Activated T-helper 2 cell treated with anti-CD3 and anti-CD28 coated beads, Interferon-gamma antibody, Interleukin-2, Interleukin-4, amounts not matched to agents 10 μg/mL and 5 μg/mL and 100 μg/mL, durations not matched to agents 14 hours and 24 hours and 36 hours (primary cell): Measurements from ENCODE around the gene DPYSL5. TPM values are rescaled to one million over a fixed set of nuclear protein-coding genes. Genes with fewer than 3 reads are reported as not detected.
"Not testable (repeated sequence)": the region's sequence is repeated elsewhere in the genome, so short reads cannot be mapped to it uniquely, and the experiment has no call there.

Source experiments
- DNase-seq: peaks from one replicate; pipeline ENCODE4 v3.0.0; 2021; ENCODE audit warnings: low spot score
- H3K27ac Mint-ChIP-seq: one replicate; pipeline ENCODE4 v1.8.0; 2021; ENCODE audit warnings: mixed read lengths
- H3K27me3 Mint-ChIP-seq: one replicate; pipeline ENCODE4 v1.8.0; 2021; ENCODE audit warnings: low read depth, mixed read lengths
- H3K36me3 Mint-ChIP-seq: one replicate; pipeline ENCODE4 v1.8.0; 2021; ENCODE audit warnings: low read depth, mixed read lengths
- H3K4me1 Mint-ChIP-seq: one replicate; pipeline ENCODE4 v1.8.0; 2021; ENCODE audit warnings: low read depth, mixed read lengths
- H3K4me3 Mint-ChIP-seq: one replicate; pipeline ENCODE4 v1.8.0; 2021; ENCODE audit warnings: low read depth, mild to moderate bottlenecking, moderate library complexity, mixed read lengths
- H3K9me3 Mint-ChIP-seq: one replicate; pipeline ENCODE4 v1.8.0; 2021; ENCODE audit warnings: mixed read lengths
- intact Hi-C: fragments of 100-400 bp; cut with micrococcal nuclease; formaldehyde crosslinking; loops from one replicate; pipeline ENCODE4 v1.15.1; 2023
- total RNA-seq: library from RNA; stranded (reverse); gene quantifications from 2 replicates; pipeline ENCODE4 v1.2.3, GENCODE V29; 2022

Gene DPYSL5
- total RNA-seq, 1 donor from 2014 or later, result not detected

DNA sequence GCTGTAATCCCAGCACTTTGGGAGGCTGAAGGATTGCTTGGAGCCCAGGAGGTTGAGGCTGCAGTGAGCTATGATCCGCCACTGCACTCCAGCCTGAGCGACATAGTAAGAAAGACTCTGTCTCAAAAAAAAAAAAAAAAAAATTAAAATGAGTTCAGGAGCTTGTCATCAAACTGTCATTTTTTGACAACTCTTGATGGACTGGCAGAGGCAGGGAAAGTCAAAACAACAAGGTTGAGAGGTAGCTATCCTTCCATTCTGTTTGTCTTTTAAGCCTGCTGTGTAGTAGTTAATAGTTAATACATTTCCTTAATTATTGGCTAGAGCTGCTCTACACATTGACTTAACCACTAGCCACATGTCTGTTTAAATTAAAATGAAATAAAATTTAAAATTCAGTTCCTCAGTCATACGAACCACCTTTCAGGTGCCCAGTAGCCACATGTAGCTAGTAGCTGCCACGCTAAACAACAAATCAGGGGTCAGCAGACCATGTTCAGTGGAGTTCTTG is 22.7 kb downstream of the DPYSL5 start:
- Mint-ChIP-seq H3K27ac (no peak overlapping the region), H3K36me3 (no peaks in the 10 kb centered on the region), H3K27me3 (peaks cover 7% of the 10 kb centered on the region), H3K4me1 (no peaks in the 10 kb centered on the region), H3K4me3 (no peak overlapping the region), H3K9me3 (no peaks in the 10 kb centered on the region)
- no peak for DNase-seq
- intact Hi-C loops, result no loop called here

DNA sequence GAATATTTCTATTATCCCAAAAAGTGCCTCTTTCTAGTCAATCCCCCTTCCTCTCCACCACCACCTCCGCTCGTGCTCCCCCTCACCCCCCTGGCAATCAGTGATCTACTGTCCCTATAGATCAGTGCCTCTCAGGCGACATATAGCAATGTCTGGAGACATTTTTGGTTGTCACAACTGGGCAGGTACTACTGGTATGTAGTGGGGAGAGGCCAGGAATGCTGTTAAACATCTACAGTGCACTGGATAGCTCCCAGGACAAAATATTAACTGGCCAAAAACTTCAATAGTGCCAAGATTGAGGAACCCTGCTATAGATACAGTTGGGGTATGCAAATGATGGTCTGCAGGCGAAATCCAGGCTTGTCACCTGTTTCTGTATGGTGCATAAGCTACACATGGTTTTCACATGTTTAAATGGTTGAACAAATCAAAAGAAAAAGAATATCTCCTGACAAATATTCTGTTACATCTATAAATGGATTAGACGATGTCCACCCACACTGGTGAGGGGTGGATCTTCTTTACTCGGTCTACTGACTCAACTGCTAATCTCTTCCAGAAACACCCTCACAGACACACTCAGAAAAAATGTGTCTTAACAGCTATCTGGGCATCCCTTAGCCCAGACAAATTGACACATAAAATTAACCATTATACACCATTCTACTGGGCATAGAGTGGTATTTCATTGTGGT is 25.5 kb downstream of the DPYSL5 start:
- intact Hi-C loops, result no loop called here
- DNase-seq, result no peak
- H3K36me3 Mint-ChIP-seq, result no peaks in the 10 kb centered on the region

DNA sequence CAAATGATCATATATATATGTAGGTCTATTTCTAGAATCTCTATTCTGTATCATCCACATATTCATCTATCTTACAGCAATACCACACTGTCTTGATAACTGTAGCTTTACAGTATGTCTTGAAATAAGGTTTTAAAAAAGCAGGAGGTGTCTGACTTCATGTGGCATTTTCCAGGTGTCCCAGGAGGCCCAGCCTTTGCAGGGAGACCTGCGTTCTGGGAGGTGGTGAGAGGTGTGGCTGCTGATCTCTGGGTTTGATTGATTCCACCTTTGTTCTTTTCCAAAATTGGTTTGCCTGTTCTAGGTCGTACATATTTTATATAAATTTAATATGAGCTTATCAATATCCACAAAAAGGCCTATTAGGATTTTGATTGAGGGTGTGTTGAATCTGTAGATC is 26.6 kb downstream of the DPYSL5 start:
- DNase-seq, result no peak
- H3K27me3 Mint-ChIP-seq, result peaks cover 5% of the 10 kb centered on the region
- H3K36me3 Mint-ChIP-seq, result no peaks in the 10 kb centered on the region
- no peaks in the 10 kb centered on the region for H3K9me3 Mint-ChIP-seq
- intact Hi-C loops, result no loop called here
- H3K4me3 Mint-ChIP-seq, result no peak overlapping the region
- no peaks in the 10 kb centered on the region for H3K4me1 Mint-ChIP-seq
- no peak overlapping the region for H3K27ac Mint-ChIP-seq

More for the DNA sequence above, 25.5 kb downstream of the DPYSL5 start:
- Mint-ChIP-seq H3K27ac (no peak overlapping the region), H3K27me3 (peaks cover 7% of the 10 kb centered on the region), H3K4me1 (no peaks in the 10 kb centered on the region), H3K4me3 (no peak overlapping the region), H3K9me3 (no peaks in the 10 kb centered on the region)

DNA sequence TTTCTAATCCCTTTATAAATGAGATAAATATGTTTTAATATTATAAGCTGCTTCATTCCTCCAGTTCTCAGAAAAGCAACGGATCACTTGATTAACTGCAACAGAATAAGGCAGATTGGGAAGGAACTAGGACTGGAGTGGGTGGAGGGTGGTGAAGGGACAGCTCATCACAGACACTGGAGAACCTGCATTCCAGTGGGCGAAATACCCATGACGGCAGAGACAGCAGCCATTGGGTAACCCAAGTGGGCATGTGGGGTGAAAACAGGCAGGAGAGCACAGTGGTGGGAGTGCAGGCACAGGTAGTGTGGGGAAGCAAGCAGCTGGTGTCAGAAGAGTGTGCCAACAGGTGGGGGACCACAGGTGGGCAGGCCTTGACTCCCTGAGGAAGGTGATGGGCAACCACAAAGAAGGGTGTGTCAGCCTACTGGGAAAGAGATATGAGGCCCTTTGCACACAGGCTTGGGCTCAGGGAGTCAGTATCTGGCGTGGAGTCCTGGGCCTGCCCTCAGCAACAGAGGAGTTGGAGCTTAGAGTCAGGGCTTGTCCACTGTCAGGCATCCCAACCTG is 27.2 kb downstream of the DPYSL5 start:
- intact Hi-C loops, result no loop called here
- H3K27ac Mint-ChIP-seq, result no peak overlapping the region

DNA sequence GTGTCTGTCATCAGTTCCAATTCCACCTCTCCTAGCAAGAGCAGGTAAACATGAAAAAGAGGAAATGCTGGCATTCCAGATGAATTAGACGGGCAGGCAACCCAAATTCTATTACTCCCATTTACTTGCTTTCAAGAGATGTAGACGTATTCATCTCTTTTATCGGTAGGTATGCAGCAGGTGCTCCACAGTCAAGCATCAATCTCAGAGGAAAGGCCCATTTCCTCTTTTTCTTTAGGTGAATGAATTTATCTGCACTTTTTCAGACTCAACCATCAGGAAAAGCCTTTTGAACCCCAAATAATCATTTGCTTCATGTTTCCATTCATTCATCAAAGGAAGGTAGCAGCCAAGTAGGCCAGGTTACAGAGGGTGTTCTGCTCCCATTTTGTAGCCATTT is 27.9 kb downstream of the DPYSL5 start:
- Mint-ChIP-seq H3K27ac (no peak overlapping the region), H3K27me3 (peaks cover 5% of the 10 kb centered on the region), H3K4me3 (no peak overlapping the region), H3K4me1 (no peaks in the 10 kb centered on the region), H3K9me3 (no peaks in the 10 kb centered on the region), H3K36me3 (no peaks in the 10 kb centered on the region)
- intact Hi-C loops, result no loop called here
- no peak for DNase-seq

More for the DNA sequence above, 27.2 kb downstream of the DPYSL5 start:
- Mint-ChIP-seq H3K36me3 (no peaks in the 10 kb centered on the region), H3K4me3 (no peak overlapping the region), H3K9me3 (no peaks in the 10 kb centered on the region), H3K4me1 (no peaks in the 10 kb centered on the region), H3K27me3 (peaks cover 5% of the 10 kb centered on the region)
- DNase-seq, result no peak

DNA sequence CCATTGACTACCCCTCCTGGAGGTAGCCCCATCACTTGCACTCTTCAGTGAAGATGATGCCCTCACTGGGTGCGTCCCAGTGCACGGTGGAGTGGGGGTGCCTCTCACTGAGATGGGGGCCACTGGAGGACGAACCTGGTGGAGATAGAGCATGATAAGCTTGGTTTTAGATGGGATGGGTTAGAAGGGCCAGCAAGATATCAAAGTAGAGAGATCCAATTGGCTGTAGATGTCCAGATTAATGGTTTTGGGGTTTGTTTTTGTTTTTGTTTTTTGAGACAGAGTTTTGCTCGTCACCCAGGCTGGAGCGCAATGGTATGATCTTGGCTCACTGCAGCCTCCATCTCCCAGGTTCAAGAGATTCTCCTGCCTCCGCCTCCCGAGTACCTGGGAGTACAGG is 28.3 kb downstream of the DPYSL5 start:
- H3K27ac Mint-ChIP-seq, result no peak overlapping the region
- no peak for DNase-seq
- no peaks in the 10 kb centered on the region for H3K4me1 Mint-ChIP-seq
- intact Hi-C loops, result no loop called here
- peaks cover 5% of the 10 kb centered on the region for H3K27me3 Mint-ChIP-seq
- no peaks in the 10 kb centered on the region for H3K36me3 Mint-ChIP-seq
- H3K4me3 Mint-ChIP-seq, result no peak overlapping the region
- H3K9me3 Mint-ChIP-seq, result no peaks in the 10 kb centered on the region

DNA sequence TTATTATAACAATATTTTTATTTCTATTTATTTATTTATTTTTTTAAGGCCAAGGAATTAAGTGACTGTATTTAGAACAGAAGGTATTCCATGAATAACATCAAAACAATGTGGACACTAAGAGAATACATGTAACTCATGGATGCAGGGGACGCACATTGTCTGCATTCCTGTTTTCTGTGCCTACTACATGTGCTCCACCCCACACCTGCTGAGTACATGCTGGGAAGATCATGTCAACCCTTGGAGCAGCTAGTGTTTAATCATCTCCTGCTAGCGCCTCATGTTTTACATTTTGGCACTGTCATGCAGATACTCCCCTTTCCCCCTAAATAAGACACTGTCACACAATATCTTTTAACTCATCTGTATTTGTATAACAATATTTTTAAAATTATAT is 29.3 kb downstream of the DPYSL5 start:
- Mint-ChIP-seq H3K4me3 (no peak overlapping the region), H3K27me3 (peaks cover 5% of the 10 kb centered on the region), H3K9me3 (no peaks in the 10 kb centered on the region), H3K4me1 (no peaks in the 10 kb centered on the region), H3K36me3 (no peaks in the 10 kb centered on the region), H3K27ac (no peak overlapping the region)
- intact Hi-C loops, result no loop called here
- no peak for DNase-seq

DNA sequence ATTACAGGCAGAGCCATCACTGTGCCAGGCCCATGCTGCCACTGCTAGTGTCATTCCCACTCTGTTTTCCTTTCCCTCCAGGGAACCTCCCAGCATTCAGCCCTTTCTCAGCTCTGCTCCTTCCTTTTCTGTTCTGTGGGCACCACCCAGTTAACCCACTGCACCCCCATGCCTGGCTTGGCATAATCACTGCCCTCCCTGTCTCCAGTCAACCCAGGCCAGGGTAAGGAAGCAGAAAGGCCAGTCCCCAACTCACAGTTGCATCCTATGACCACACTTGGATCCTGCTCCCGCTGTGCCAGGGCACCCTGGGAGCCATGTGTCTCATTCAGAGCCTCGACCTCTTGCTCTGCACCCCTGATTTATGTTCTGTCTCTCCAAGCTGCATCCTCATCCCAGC is 32.2 kb downstream of the DPYSL5 start:
- no peak overlapping the region for H3K4me3 Mint-ChIP-seq
- H3K36me3 Mint-ChIP-seq, result no peaks in the 10 kb centered on the region
- H3K4me1 Mint-ChIP-seq, result no peaks in the 10 kb centered on the region
- H3K27ac Mint-ChIP-seq, result no peak overlapping the region
- no peak for DNase-seq
- intact Hi-C loops, result no loop called here
- H3K27me3 Mint-ChIP-seq, result peaks cover 3% of the 10 kb centered on the region
- H3K9me3 Mint-ChIP-seq, result no peaks in the 10 kb centered on the region

DNA sequence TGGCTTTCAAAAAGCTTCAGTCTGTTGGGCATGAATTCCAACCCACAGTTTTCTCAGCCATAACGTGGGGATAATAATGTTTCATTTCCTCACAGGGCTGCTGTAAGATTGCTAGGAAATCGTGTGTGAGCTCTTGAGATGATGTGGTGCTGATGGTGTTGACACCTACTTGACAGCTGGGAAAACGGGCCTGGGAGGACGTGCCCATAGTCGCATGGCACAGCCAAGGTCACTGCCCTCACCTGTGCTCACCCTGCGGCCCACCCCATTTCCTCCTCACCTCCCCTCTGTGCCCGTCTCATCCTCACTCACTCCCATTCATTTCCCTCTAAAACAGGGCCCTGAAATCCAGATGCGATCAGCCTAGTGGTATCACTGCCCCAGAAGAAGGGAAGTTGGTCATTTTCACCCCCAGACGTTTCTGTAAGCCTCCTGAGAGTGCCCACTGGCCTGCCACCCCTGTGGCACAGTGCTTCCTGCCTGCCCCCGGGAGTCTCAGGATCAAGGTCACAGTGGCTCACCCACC is 33.0 kb downstream of the DPYSL5 start:
- Mint-ChIP-seq H3K4me3 (no peak overlapping the region), H3K27me3 (peaks cover 3% of the 10 kb centered on the region), H3K36me3 (no peaks in the 10 kb centered on the region), H3K27ac (no peak overlapping the region), H3K9me3 (no peaks in the 10 kb centered on the region), H3K4me1 (no peaks in the 10 kb centered on the region)
- intact Hi-C loops, result no loop called here
- no peak for DNase-seq

DNA sequence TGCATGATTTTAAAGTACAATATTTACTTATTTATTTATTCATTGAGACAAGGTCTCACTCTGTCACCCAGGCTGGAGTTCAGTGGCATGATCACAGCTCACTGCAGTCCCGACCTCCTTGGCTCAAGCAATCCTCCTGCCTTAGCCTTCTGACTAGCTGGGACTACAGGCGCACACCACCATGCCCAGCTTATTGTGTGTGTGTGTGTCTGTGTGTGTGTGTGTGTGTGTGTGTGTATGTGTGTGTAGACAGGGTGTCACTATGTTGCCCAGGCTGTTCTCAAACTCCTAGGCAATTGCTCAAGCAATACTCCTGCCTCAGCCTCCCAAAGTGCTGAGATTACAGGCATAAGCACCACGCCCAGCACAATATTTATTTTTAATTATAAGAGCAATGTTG is 34.3 kb downstream of the DPYSL5 start:
- H3K27me3 Mint-ChIP-seq, H3K27ac Mint-ChIP-seq, H3K9me3 Mint-ChIP-seq, intact Hi-C loops, DNase-seq, H3K4me3 Mint-ChIP-seq, H3K36me3 Mint-ChIP-seq, H3K4me1 Mint-ChIP-seq: not testable (repeated sequence)

DNA sequence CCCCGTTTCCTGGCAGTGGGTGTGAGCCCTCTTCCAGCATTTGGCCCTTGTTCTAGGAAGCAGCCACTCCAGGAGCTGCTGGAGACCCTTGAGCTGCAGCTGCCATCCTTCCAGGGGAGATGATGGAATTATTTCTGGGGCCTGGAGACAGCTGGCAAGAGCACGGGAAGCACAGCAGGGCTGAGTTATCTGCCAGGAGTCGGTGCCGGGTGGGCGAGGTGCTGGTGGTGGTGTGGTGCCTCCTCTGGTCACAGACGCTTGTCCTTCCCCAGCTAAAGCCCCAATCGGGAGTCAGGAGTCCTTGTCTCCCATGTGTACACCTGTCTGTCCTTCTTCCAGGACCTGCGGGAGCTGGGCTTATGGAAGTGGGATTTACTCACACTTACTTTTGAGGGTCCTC is 36.0 kb downstream of the DPYSL5 start:
- peaks cover 8% of the 10 kb centered on the region for H3K27me3 Mint-ChIP-seq
- H3K27ac Mint-ChIP-seq, result no peak overlapping the region
- H3K4me1 Mint-ChIP-seq, result no peaks in the 10 kb centered on the region
- no peaks in the 10 kb centered on the region for H3K9me3 Mint-ChIP-seq
- intact Hi-C loops, result no loop called here
- no peaks in the 10 kb centered on the region for H3K36me3 Mint-ChIP-seq
- DNase-seq, result no peak
- H3K4me3 Mint-ChIP-seq, result no peak overlapping the region

DNA sequence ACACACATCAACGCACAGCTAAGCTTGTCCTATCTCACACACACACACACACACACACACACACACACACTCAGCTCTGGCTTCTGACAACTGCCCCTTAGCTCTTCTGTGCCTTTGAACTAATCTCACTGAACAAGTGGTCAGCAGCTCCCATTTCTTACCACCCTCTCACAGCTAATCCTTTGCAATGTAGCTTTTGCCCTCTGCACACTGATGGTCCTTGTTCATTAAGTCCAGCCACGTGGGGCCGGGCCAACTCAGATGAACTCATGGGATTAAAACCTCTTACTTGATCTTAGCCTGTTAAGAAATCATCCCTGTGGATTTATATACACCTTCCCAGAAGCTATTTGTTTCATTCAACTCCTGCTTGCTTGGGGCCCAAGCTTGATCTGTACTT is 36.6 kb downstream of the DPYSL5 start:
- Mint-ChIP-seq H3K4me1 (no peaks in the 10 kb centered on the region), H3K9me3 (no peaks in the 10 kb centered on the region), H3K27me3 (peaks cover 8% of the 10 kb centered on the region), H3K4me3 (no peak overlapping the region), H3K27ac (no peak overlapping the region), H3K36me3 (no peaks in the 10 kb centered on the region)
- no peak for DNase-seq
- intact Hi-C loops, result no loop called here

DNA sequence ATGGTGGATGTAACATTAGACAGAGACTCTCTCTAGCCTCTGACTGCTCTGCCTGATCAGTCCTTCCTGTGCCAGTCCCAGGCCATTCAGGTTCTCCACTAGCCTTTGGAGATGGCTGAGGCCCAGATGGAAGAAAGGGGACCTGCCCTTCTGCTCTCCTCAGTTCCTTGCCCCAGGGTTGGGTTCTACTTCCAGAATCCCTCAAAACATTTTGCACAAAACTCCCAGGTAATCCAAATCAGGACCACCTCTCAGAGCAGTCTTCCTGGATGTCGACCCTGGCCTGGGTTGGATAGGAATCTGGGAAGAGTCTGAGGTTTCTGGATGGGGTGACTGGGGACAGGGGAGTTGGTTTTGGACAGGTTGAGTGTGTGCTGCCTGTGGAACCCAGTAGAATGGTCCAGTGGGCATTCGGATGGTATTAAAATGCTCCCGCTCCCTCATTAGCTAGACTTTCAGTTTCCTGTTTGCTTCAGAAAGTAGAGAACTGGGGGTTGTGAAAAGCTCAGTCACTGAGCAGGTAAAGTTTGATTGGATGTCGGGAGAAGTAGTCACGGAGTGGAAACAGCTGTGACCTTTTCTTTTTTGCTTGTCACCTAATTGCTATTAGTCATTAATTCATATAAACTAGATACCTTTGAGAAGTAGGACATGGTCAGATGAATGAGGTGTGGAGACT is 37.9 kb downstream of the DPYSL5 start:
- no peak overlapping the region for H3K27ac Mint-ChIP-seq
- intact Hi-C loops, result no loop called here
- no peak overlapping the region for H3K4me3 Mint-ChIP-seq
- no peaks in the 10 kb centered on the region for H3K4me1 Mint-ChIP-seq
- H3K27me3 Mint-ChIP-seq, result peaks cover 8% of the 10 kb centered on the region
- no peaks in the 10 kb centered on the region for H3K36me3 Mint-ChIP-seq
- H3K9me3 Mint-ChIP-seq, result no peaks in the 10 kb centered on the region
- DNase-seq, result no peak
